Endothelial cell of umbilical vein (primary cell): ENCODE results near the gene GALNT9. TPM values are rescaled to one million over a fixed set of nuclear protein-coding genes. Genes with fewer than 3 reads are reported as not detected.
"Not testable (repeated sequence)": the region's sequence is repeated elsewhere in the genome, so short reads cannot be mapped to it uniquely, and the experiment has no call there.

Source experiments
- BruUV-seq: library from RNA; stranded (reverse); fragments of 400-500 nt; replicated peaks from 2 replicates; lab custom pipeline; 2021; lab: Mats Ljungman, UMichigan
- CTCF ChIA-PET: fragments of 300-600, 350-600 bp; sonication (Branson Sonifier 250); formaldehyde crosslinking; loops from one replicate; lab custom pipeline; 2021; ENCODE audit warnings: antibody characterized with exemption, inconsistent platforms; lab: Charles Lee
- POLR2A ChIA-PET: fragments of 300-600, 350-600 bp; sonication (Branson Sonifier 250); formaldehyde crosslinking; loops from one replicate; lab custom pipeline; 2021; ENCODE audit warnings: antibody characterized with exemption, inconsistent platforms; lab: Charles Lee
- DNase-seq: peaks from one replicate; pipeline ENCODE4 v3.0.0-alpha.2; 2011; ENCODE audit warnings: low read depth, low spot score
- FAIRE-seq: peaks from 2 replicates; lab custom pipeline; 2011; peaks lifted over from hg19 to GRCh38; lab: Jason Lieb, UNC
- H2AFZ ChIP-seq: 2 replicates; pipeline ENCODE4 v1.6.0; 2012; ENCODE audit warnings: low read depth, low read length, control low read depth, inconsistent platforms
- H3K27ac ChIP-seq: 2 replicates; pipeline ENCODE4 v1.5.1; 2011; ENCODE audit warnings: low read depth, mild to moderate bottlenecking, control low read depth, low read length, moderate library complexity; ENCODE audit not compliant: insufficient read depth
- H3K27me3 ChIP-seq, 2 experiments: 2 replicates each; pipeline versions ENCODE4 v1.6.0 to v1.6.1; 2011; ENCODE audit warnings: low read length in 2 of 2, mixed read lengths in 1 of 2; ENCODE audit not compliant: control insufficient read depth in 2 of 2, insufficient read depth in 2 of 2
- H3K36me3 ChIP-seq, 2 experiments: 2 replicates in 1 of 2; 3 replicates in 1 of 2; pipeline ENCODE4 v1.5.1; 2011; ENCODE audit warnings: low read length in 2 of 2, mild to moderate bottlenecking in 1 of 2, moderate library complexity in 1 of 2; ENCODE audit not compliant: control insufficient read depth in 2 of 2, insufficient read depth in 2 of 2; ENCODE audit errors: extremely low read depth in 1 of 2
- H3K4me1 ChIP-seq: 3 replicates; pipeline ENCODE4 v1.5.1; 2011; ENCODE audit warnings: mild to moderate bottlenecking, low read length; ENCODE audit not compliant: control insufficient read depth, insufficient read depth; ENCODE audit errors: extremely low read depth
- H3K4me2 ChIP-seq: 2 replicates; pipeline ENCODE4 v1.6.1; 2011; ENCODE audit warnings: low read length, control low read depth, mixed read lengths; ENCODE audit not compliant: insufficient read depth
- H3K4me3 ChIP-seq, 3 experiments: fragments of 200-600 bp in 1 of 3; sonication (generic), shearing (Covaris generic) in 1 of 3; replicated peaks in 1 of 3; 2 replicates each; pipeline ENCODE4 v1.5.1; 2011 to 2016; ENCODE audit warnings: control low read depth in 3 of 3, low read length in 3 of 3, mild to moderate bottlenecking in 2 of 3, inconsistent platforms in 1 of 3, low read depth in 1 of 3, moderate library complexity in 1 of 3; ENCODE audit not compliant: insufficient read depth in 1 of 3
- H3K79me2 ChIP-seq: 2 replicates; pipeline ENCODE4 v1.6.0; 2012; ENCODE audit warnings: low read length, inconsistent platforms; ENCODE audit not compliant: control insufficient read depth, insufficient read depth
- H3K9ac ChIP-seq: replicated peaks from 2 replicates; pipeline ENCODE3; 2011; ENCODE audit warnings: low read length, control low read depth; ENCODE audit not compliant: insufficient read depth; ENCODE audit errors: extremely low read depth
- H3K9me1 ChIP-seq: replicated peaks from 3 replicates; pipeline ENCODE4 v1.6.0; 2011; ENCODE audit warnings: mild to moderate bottlenecking, low read length; ENCODE audit not compliant: control insufficient read depth, insufficient read depth; ENCODE audit errors: extremely low read depth
- H3K9me3 ChIP-seq: replicated peaks from 2 replicates; pipeline ENCODE4 v1.5.1; 2012; ENCODE audit warnings: low read length, inconsistent platforms; ENCODE audit not compliant: control insufficient read depth, insufficient read depth
- H4K20me1 ChIP-seq: replicated peaks from 2 replicates; pipeline ENCODE3; 2011; ENCODE audit warnings: mild to moderate bottlenecking, low read length; ENCODE audit not compliant: control insufficient read depth, insufficient read depth; ENCODE audit errors: extremely low read depth
- CTCF ChIP-seq, 2 donors: IDR thresholded peaks; 1 replicate in 1 of 2; 2 replicates in 1 of 2; pipeline ENCODE4 v1.5.1; 2011; ENCODE audit warnings: low read length in 2 of 2, mild to moderate bottlenecking in 2 of 2, moderate library complexity in 2 of 2, control low read depth in 1 of 2, inconsistent platforms in 1 of 2, low read depth in 1 of 2; ENCODE audit not compliant: insufficient read depth in 1 of 2; ENCODE audit errors: extremely low read depth in 1 of 2
- EZH2 ChIP-seq: IDR thresholded peaks from 2 replicates; pipeline ENCODE4 v1.6.1; 2012; ENCODE audit warnings: borderline replicate concordance, low read depth, mild to moderate bottlenecking, moderate library complexity, low read length, inconsistent platforms; ENCODE audit not compliant: severe bottlenecking
- FOS ChIP-seq: IDR thresholded peaks from 2 replicates; pipeline ENCODE4 v1.6.1; 2011; ENCODE audit warnings: mild to moderate bottlenecking, low read length, moderate library complexity, borderline replicate concordance; ENCODE audit not compliant: insufficient read depth
- GATA2 ChIP-seq: IDR thresholded peaks from 2 replicates; pipeline ENCODE4 v1.7.0; 2011; ENCODE audit warnings: low read depth, mild to moderate bottlenecking, moderate library complexity, mixed read lengths, low read length; ENCODE audit not compliant: insufficient read length, insufficient read depth
- MAX ChIP-seq: IDR thresholded peaks from 2 replicates; pipeline ENCODE4 v1.6.1; 2011; ENCODE audit not compliant: insufficient read depth, insufficient read length
- MYC ChIP-seq: IDR thresholded peaks from one replicate; pipeline ENCODE4 v1.6.1; 2011; ENCODE audit warnings: mild to moderate bottlenecking, low read depth, low read length
- POLR2A ChIP-seq: IDR thresholded peaks from 2 replicates; pipeline ENCODE4 v1.6.1; 2012; ENCODE audit warnings: low read depth, mild to moderate bottlenecking, control low read depth, low read length
- POLR2AphosphoS5 ChIP-seq: IDR thresholded peaks from 2 replicates; pipeline ENCODE4 v1.6.1; 2012; ENCODE audit warnings: low read depth, mild to moderate bottlenecking, control low read depth, low read length, moderate library complexity; ENCODE audit not compliant: insufficient read depth
- dilution Hi-C: fragments of 300-500 bp; cut with MboI; formaldehyde crosslinking; loops from one replicate; pipeline ENCODE4 v1.15.0; 2019; ENCODE audit warnings: low sequenced_read_pairs; ENCODE audit not compliant: extremely low pct_ligation_motif_present
- intact Hi-C: fragments of 100-400 bp; cut with micrococcal nuclease; formaldehyde crosslinking; loops from one replicate; pipeline ENCODE4 v1.10.0; 2022
- polyA plus RNA-seq, 4 experiments: library from polyadenylated mRNA; depleted of rRNA in 3 of 4; stranded (reverse) in 3 of 4; unstranded in 1 of 4; fragments of >200 nt; gene quantifications; 2 replicates each; pipeline versions ENCODE4 v1.2.1 to v1.2.3, GENCODE V29; 2011 to 2012; ENCODE audit warnings: missing spikeins in 1 of 4
- total RNA-seq: library from RNA; stranded (reverse); gene quantifications from 2 replicates; pipeline ENCODE4 v1.2.3, GENCODE V29; 2021

GALNT9 gene
- total and polyA plus RNA-seq, 2 donors (not counting 3 experiments of a cell fraction or from before 2014, with no cell fraction given): 0.14 to 0.73 TPM

GRCh38 chr12:132243596-132244310, 85.6 kb downstream of the GALNT9 start:
- no peaks in the 10 kb centered on the region for H4K20me1 ChIP-seq
- H3K36me3 ChIP-seq: no peaks in the 10 kb centered on the region
- no peaks in the 10 kb centered on the region for H3K4me1 ChIP-seq
- FAIRE-seq (no peak), DNase-seq (no peak)
- no peaks in the 10 kb centered on the region for H3K9me3 ChIP-seq
- no peak for TF ChIP-seq CTCF (IDR thresholded peaks at IDR 0.05; ENCODE audit: extremely low read depth in 1 of 2, insufficient read depth in 1 of 2, low read depth in 1 of 2, low read length in 2 of 2)
- no peak for TF ChIP-seq POLR2A
- TF ChIP-seq POLR2AphosphoS5: no peak
- TF ChIP-seq GATA2: no peak
- no peak for TF ChIP-seq FOS
- no peak for TF ChIP-seq MAX
- no peak for TF ChIP-seq MYC
- TF ChIP-seq EZH2: no peak
- BruUV-seq: no TSS peak
- no peak overlapping the region for H3K4me3 ChIP-seq
- H3K4me2 ChIP-seq: no peak overlapping the region
- POLR2A ChIA-PET: no interaction called here
- H3K27me3 ChIP-seq: no peaks in the 10 kb centered on the region
- CTCF ChIA-PET: no interaction called here
- no peaks in the 10 kb centered on the region for H3K9me1 ChIP-seq
- H3K9ac ChIP-seq: no peak overlapping the region
- intact Hi-C loops (no loop called here), dilution Hi-C loops (no loop called here)
- no peak overlapping the region for H3K27ac ChIP-seq
- H2AFZ ChIP-seq: no peak overlapping the region
- H3K79me2 ChIP-seq: no peaks in the 10 kb centered on the region

GRCh38 chr12:132243171-132243570, 86.2 kb downstream of the GALNT9 start:
- H4K20me1 ChIP-seq, FAIRE-seq, H3K4me2 ChIP-seq, CTCF ChIA-PET, H3K9ac ChIP-seq, DNase-seq, H3K9me1 ChIP-seq, H3K36me3 ChIP-seq, POLR2A ChIA-PET, dilution Hi-C loops, H3K27ac ChIP-seq, H3K4me1 ChIP-seq, H3K4me3 ChIP-seq, H3K27me3 ChIP-seq, BruUV-seq, intact Hi-C loops, H3K9me3 ChIP-seq, H2AFZ ChIP-seq, H3K79me2 ChIP-seq: not testable (repeated sequence)

GRCh38 chr12:132240669-132241007, 88.8 kb downstream of the GALNT9 start:
- FAIRE-seq, H3K4me2 ChIP-seq, H3K4me3 ChIP-seq, CTCF ChIA-PET, H3K9me3 ChIP-seq, H3K79me2 ChIP-seq, H4K20me1 ChIP-seq, dilution Hi-C loops, H3K36me3 ChIP-seq, H3K27me3 ChIP-seq, H3K9me1 ChIP-seq, H3K27ac ChIP-seq, intact Hi-C loops, H2AFZ ChIP-seq, POLR2A ChIA-PET, H3K9ac ChIP-seq, BruUV-seq, H3K4me1 ChIP-seq, DNase-seq: not testable (repeated sequence)
